ENCODE measurements around the gene RIPOR1.
"Not testable (repeated sequence)": the region's sequence is repeated elsewhere in the genome, so short reads cannot be mapped to it uniquely, and the experiment has no call there.

The RIPOR1 gene

DNA sequence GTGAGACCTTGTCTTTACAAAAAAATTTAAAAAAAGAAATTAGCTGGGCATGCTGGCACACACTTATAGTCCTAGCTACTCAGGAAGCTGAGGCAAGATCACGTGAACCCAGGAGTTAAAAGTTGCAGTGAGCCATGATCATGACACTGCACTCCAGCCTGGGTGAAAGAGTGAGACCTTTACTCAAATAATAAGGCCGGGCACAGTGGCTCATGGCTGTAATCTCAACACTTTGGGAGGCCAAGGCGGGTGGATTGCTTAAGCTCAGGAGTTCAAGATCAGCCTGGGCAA is 11.5 kb upstream of the RIPOR1 start:
- in situ Hi-C loops (cut with MboI; ENCODE audit: low sequenced_read_pairs), result no loop called here

- in situ Hi-C loops (cut with MboI; ENCODE audit: low sequenced_read_pairs), result no loop called here
Measured at GRCh38 chr16:67517661-67518423, 10.8 kb upstream of the RIPOR1 start.

DNA sequence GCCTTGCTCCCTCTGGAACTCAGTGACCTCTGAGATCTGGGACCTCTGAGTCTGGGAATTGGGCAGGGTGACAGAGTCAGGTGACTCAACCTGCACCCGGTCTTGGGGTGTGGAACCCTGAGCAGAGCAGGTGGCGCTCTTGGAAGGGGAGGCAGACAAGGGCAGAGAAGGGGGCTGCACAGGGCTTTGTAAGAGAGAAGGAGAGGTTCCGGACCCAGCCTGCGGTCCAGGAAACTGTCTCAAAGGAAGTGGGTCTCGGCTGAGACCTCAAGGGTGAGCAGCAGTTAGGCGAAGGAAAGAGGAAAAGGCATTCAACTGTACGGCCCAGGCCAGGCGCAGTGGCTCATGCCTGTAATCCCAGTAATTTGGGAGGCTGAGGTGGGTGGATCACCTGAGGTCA is 10.0 kb upstream of the RIPOR1 start:
- in situ Hi-C loops (cut with MboI; ENCODE audit: low sequenced_read_pairs), result no loop called here

DNA sequence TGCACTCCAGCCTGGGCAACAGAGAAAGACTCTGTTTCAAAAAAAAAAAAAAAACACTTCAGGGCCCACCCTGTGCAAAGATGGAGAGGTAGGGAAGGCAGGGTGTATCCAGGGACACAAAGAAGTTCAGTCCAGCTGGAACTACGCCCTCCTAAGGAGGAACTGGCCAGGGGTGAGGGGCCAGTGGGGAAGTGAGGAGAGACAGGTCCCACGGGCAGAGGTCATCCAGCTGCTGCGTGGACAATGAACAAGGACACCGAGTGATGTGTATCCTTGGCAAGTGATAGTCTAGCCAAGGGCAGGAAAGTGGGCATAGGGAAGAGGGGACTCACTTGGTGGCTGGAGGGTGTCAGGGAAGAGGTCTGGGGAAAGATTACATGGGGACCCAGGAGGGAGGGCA is 9.4 kb upstream of the RIPOR1 start:
- in situ Hi-C loops (cut with MboI; ENCODE audit: low sequenced_read_pairs), result no loop called here

- in situ Hi-C loops (cut with MboI; ENCODE audit: low sequenced_read_pairs), result no loop called here
Measured at GRCh38 chr16:67521095-67521804, 7.4 kb upstream of the RIPOR1 start.

DNA sequence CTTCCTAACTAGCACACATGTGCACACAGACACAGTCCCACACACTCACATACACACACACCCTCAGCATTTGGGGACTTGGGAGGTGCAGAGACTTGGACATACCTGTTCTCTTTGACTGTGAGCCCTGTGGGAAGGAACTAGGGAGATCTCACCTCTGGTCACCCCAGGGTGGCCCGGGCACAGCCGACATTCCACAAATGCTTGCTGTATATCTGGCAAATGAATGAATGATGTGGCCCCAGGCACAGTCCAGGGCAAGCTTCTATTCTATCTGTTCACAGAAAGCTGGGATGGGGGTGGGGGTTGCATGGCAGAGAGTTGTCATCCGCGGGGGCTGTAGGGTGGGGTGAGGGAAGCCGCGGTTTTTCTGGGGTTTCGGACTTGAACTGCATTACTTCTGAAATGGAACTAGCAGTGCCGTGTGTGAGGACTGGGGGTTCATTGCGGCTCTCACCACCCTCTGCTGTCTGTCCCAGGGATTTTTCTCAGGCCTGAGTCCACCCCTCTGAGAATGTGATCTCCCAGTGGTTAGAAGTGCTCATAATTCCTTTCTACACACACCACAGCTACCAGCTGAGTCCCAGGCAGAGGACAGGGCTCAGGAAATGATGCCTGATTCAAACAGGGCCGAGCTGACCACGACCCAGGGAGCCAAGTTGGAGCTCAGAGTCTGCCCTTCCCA is 3.3 kb upstream of the RIPOR1 start:
- in situ Hi-C loops (cut with MboI; ENCODE audit: low sequenced_read_pairs), result no loop called here

GRCh38 chr16:67526149-67526791 is 2.4 kb upstream of the RIPOR1 start:
- in situ Hi-C loops (cut with MboI; ENCODE audit: low sequenced_read_pairs), result no loop called here

DNA sequence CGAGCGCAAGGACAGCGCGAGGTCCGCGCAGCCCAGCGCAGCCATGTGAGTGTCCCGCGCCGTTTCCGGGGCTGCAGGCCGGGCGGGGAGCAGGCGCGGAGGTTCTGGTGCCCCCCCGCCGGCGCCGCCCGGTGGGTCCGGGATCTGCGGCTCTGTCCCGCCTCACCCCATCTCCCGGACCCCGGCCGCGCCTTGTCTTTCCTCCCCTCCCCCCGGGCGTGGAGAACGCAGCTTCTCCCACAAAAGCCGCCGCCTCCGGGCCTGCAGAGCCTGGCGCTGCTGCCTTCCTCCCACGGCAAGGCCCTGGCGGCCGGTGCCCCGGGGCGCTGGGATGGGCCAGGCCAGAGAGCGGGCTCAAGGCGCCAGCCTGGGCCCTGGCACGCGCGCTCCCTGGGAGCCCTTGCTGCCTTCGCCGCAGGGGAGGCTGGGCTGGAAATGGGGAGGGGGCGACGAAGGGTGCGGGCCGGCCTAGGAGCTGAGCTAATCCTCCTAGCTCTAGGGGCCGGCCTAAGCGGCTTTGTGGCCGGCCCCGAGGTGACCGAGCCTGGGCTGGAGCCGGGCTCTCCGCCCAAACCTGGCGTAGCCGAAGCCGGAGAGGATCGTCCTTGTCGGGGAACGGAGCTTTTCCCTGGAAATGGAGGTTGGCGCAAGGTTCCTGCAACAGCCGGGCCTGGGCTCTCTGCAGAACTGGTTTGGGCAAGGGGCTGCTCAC is 397 bp downstream of the RIPOR1 start:
- in situ Hi-C loops (cut with MboI; ENCODE audit: low sequenced_read_pairs), result no loop called here

- in situ Hi-C loops (cut with MboI; ENCODE audit: low sequenced_read_pairs), result no loop called here
Measured at GRCh38 chr16:67529582-67530012, 968 bp downstream of the RIPOR1 start.

DNA sequence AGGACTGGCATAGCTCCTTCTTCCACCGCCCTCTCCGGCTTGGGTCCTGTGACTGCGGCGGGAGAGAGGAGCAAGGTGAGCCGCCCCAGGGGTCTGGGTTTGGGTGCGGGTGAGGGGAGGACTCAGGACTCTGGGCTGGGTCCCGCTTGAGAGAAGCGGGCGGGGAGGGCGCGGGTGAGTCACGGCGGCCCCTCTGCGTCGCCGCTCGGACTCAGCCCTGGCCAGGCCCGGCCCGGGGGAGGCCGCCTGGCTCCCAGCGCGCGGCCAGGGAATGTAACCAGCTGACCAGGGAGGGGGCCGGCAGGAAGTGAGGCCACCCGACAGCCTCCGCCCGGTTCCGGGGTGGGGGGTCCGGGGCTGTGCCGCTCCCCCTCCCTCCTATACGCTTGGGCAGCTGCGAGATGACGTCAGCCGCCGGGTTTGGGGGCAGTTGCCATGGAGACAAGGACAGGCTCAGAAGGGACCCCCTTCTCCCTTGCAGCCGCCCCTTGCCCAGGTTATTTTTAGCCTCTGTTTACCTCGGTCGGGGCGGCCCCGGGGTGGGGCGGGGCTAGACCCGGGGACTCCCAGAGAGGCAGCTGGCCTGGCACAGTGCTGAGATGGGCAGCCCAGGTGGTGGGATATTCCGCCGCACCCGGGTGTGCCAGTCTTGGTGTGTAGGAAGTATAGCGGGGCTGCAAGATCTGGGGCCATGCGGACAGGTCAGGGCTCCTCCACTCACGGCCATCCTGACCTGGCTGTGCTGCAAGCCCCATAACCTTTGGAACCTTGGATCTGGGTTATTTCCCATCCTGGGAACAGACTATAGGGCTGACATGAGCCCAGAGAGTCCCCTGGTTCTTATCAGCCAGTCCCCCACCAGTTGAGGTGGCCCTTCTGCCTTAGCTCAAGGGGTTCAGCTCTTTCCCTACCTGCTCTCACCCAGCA is 1.6 kb downstream of the RIPOR1 start:
- in situ Hi-C loops (cut with MboI; ENCODE audit: low sequenced_read_pairs), result no loop called here

DNA sequence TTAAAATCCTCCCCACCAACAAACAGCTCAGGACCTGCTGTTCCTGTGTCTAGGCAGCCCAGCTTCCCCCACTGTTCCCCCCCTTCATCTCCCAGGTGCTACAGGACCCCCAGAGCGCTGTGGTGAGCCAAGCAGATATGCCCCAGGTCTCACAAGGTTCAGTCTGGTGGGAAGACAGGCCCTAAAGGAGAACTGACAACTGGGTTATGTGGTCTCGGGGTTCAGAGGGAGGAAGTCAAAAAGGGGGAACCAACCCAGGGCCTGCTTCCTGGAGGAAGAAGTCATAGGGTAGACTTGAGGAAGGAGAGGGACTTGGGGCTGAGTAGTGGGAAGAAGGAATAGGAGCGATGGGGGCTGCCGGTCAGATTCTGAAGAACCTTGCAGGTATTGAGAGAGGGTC is 2.6 kb downstream of the RIPOR1 start:
- in situ Hi-C loops (cut with MboI; ENCODE audit: low sequenced_read_pairs), result no loop called here

DNA sequence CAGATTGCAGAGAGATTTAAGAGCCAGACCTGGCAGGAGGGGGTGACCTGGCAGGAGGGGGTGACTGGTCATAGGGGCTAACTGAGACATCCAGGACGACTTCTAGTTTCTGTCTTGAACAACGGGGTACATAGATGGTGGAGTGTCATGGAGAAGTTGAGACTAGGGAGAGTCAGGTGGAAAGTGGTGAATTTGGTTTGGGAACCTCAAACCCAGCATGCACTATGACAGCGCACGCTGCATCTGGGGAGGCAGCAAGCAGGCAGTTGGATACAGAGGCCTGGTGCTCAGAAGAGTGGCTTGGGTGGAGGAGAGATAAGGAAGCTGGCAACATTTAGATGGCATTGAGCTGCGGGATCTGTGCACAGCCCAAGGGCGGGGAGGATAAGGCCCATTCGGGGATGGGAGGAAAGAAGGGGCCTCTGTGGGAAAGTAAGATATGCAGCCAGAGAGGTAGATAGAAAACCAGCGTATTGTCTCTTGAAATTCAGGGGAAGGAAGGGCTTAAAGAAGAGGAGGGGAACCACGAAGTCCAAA is 4.5 kb downstream of the RIPOR1 start:
- in situ Hi-C loops (cut with MboI; ENCODE audit: low sequenced_read_pairs), result no loop called here

GRCh38 chr16:67533987-67534386 is 5.4 kb downstream of the RIPOR1 start:
- in situ Hi-C loops (cut with MboI; ENCODE audit: low sequenced_read_pairs), result not testable (repeated sequence)

GRCh38 chr16:67534431-67534830 is 5.8 kb downstream of the RIPOR1 start:
- in situ Hi-C loops (cut with MboI; ENCODE audit: low sequenced_read_pairs), result no loop called here

- in situ Hi-C loops (cut with MboI; ENCODE audit: low sequenced_read_pairs), result no loop called here
Measured at GRCh38 chr16:67535201-67535600, 6.6 kb downstream of the RIPOR1 start.

GRCh38 chr16:67537270-67537635 is 8.6 kb downstream of the RIPOR1 start:
- in situ Hi-C loops (cut with MboI; ENCODE audit: low sequenced_read_pairs), result no loop called here

- in situ Hi-C loops (cut with MboI; ENCODE audit: low sequenced_read_pairs), result no loop called here
Measured at GRCh38 chr16:67537636-67538591, 9.3 kb downstream of the RIPOR1 start.

DNA sequence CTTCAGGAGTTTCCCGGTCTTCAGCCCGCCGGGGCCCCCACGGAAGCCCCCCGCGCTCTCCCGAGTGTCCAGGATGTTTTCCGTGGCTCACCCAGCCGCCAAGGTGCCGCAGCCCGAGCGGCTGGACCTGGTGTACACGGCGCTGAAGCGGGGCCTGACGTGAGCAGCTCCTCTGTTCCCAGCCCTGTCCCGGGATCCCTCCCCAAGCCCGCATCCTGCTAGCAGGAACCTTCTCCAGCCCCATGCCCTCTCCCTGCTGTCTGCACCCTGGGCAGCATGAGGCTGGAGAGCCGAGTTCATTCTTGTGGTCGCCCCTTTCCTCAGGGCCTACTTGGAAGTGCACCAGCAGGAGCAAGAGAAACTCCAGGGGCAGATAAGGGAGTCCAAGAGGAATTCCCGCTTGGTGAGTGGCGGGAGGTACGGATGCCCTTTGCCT is 10.1 kb downstream of the RIPOR1 start:
- in situ Hi-C loops (cut with MboI; ENCODE audit: low sequenced_read_pairs), result no loop called here

GRCh38 chr16:67539271-67539670 is 10.6 kb downstream of the RIPOR1 start:
- in situ Hi-C loops (cut with MboI; ENCODE audit: low sequenced_read_pairs), result no loop called here

All from HL-60/S4 treated with phorbol 12-myristate 13-acetate at 8.2 ng/mL for 4 days and 3 days (cell line).